CD4-positive, alpha-beta T cell treated with Interleukin-4 for 4 hours (primary cell): ENCODE data around the gene NGB.
"Not testable (repeated sequence)": the region's sequence is repeated elsewhere in the genome, so short reads cannot be mapped to it uniquely, and the experiment has no call there.

Source experiments
- DNase-seq: peaks from one replicate; pipeline ENCODE4 v3.0.0-alpha.2; 2020

Gene NGB, protein sequence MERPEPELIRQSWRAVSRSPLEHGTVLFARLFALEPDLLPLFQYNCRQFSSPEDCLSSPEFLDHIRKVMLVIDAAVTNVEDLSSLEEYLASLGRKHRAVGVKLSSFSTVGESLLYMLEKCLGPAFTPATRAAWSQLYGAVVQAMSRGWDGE

DNA sequence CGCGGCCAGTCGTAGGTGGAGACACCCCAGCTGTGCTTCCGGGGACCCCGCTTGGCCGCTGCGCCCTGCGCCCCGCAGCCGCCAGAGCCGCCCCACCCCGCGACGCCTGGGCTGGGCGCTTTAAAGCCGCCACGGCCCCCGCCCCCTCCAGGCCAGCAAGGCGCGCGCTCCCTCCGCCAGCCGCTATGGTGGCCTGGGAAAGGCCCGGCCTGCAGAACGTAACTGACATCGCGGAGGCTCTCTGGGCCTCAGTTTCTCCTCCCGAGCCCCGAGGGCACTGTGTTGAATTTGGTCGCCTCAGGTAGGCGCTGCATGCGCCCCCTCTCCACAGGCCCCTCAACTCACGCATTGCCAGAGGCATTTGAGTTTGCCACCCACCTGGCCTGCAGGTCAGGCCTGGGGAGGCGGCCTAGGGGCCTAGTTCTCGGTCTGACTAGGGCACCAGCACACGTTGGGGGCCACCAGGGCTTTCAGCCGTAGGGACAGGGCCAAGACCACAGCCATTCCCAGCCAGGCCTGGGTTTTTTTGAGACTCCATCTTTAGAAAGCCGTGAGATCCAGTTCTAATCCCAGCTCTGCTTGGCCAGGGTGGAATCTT lies at the start of gene NGB:
TSS of gene NGB (minus strand) at position 94 of the 598 bp plus-strand sequence. CDS start 269 bp downstream, outside the sequence.
- no peak for DNase-seq

DNA sequence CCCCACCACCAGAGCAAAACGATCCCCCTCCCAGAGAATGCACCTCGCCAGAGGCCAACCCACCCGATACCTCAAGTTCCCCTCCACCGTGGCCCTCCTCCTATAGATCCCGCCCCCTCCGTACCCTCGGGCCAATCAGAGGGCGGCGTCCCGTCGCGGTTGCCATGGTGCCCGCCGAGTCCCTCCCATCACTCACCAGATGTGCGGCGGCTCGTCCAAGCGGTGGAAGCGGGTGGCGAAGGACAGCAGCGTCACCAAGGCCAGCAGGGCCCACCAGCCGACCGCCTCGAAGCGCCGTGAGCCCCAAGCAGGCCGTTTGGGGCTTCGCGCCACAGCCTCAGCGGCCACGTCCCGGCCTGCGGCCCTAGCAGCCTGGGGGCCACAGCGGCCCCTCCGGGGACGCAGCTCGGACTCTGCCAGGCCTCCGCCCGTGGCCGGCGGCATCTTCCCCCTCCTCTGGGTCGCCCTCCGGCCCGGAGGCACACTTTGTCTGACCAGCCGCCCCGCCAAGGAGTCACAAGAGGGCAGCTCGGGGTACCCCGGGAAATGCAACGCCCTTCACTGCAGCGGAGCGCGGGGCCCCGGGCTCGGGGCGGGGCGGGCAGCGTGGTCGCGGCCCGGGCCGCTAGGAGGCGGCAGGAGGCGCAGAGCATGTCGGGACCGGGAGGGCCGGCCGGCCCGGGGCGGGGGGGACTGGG lies 49.4 kb upstream of the NGB start, which contains the start of gene POMT2:
TSS of gene POMT2 (minus strand) at position 646 of the 698 bp plus-strand sequence. CDS start at position 444, 202 bp downstream.
- DNase-seq = peak; percentile 90

DNA sequence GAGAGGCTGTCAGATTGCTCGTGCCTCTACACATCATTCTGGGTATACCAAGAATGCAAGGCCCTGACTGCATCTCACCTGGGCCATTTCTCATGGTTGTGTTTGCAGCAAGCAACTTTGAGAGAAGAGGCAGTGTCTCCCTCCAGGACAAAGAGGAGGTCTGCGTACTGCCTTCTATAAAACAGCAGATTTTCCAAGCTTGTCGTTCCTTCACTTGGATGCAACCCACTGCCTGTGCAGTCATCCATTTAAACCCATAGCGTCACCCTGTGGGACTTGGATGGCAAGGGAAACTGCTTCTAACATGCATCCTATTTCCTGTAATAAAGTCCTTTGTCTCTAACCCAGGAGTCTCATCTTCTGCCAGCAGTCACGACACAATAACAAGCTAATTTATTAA lies 48.4 kb upstream of the NGB start:
- DNase-seq = no peak

DNA sequence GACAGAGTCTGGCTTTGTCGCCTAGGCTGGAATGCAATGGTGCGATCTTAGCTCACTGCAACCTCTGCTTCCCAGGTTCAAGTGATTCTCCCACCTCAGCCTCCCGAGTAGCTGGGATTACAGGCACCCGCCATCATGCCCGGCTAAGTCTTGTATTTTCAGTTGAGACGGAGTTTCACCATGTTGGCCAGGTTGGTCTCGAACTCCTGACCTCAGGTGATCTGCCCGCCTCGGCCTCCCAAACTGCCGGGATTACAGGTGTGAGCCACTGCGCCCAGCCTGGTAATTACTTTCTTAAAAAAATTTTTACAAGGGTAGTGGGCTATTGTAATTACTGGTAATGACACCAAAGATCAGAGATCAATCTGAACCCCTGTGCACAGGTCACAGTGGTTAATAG lies 47.8 kb upstream of the NGB start:
- not testable (repeated sequence) for DNase-seq

DNA sequence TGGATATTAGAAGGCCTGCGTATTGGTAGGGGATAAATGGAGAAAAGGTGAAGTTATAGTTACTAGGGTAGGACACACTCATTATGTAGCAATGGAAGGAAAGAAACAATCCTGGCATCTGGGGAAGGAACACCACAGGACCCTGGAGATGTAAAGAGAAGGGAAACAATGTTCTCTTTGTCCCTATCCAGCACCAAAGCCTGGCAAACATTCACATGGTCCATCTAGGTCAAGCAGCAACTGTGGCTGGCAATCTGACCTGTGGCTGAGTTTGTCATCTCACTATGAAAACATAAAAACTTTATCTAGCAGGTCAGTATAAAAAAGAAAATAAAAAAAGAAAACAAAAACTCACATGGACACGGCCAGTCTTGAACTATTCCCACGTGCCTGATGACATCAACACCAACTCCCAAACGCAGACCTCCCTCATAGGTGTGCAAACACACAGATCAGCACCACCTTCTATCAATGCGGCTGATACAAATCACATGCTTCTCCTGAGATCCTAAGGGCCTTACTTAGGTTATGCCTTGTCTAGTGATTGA lies 47.1 kb upstream of the NGB start:
- no peak for DNase-seq

DNA sequence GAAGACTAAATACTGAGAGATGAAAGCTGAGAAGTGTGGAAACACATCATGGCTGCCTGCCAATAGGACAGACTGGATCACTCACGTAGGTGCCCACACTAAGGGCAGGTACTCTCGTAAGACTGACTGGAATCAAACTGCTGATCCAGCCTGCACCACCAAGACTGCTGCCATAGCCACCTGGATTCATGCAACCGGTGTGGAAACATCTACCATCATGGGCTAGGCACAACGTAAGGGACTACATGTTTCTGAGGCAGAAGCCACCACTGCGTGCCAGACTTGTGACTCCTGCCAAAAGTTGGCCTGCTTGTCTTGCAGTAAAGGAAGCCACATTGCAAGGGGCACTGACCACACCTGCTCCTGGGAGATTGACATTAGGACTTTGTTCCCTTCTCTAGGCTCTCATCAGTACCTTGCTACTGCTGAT lies 45.9 kb upstream of the NGB start:
- no peak for DNase-seq

DNA sequence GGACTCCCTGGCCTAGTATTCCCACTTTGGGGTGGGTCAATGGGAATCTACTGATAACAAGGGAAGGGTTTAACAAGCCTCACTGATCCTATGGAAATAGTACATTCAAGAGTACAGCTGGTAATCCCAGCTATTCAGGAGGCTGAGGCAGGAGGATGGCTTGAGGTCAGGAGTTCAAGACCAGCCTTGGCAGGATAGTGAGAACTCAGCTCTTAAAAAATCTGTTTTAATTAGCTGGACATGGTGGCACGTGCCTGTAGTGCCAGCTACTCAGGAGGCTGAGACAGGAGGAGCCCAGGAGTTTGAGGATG lies 45.1 kb upstream of the NGB start:
- no peak for DNase-seq

DNA sequence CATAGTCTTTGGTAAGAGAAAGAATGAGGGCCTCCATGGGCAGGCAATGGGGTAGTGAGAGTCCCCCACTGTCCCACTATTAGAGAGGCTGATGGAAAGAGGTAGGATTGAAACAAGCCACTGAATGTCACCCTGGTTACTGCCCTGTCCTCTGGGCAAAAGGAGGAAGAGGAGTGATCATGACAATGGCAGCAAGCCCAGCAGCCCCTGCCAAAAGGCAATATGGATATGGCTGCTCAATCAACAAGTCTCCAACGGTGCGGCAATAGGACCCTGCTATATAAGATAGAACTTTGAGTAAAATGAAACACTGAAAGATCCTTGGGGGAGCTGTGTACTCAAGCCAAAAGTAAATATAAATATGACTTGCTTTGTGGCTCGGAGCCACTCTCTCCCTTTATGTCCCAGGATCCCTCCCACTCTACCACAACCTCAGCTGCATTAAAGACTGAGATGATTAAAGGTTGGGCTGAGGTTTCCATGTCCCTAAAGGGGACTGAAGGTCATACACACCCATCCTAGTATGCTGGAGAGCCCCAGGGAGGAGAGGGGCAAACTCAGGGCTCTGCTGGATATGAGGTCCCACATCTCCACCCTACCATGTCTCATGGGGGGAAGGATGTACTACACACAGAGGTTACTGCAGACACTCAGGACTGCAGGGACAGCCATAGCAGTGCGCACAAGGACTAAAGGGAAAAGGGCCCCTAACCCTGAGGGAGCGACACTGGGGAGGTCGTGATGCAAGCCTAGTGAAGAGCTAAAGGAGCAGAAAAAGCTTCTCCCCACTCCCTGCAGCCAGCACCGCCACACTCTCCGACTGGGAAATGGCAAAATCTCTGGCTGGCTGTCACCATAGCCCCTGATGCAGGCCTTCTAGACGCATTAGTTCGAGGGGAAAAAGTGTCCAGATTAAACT lies 43.8 kb upstream of the NGB start:
- no peak for DNase-seq

DNA sequence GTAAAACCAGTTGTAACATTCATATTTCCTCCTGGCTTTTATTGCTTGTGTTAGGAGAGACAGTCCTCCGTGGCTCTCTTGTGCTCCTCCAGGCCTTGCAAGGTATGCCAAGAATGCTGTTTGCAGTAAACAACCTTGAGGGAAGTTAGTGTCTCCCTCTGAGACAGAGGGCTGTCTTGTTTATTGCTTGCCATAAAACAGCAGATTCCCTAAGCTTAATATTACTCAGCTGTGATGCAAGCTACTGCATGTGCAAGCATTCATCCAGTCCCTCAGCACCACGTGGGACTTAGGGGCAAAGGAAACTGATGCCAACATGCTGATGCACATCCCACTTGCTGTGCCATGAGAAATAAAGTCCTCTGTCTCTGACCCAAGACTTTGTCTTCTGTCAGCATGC lies 43.0 kb upstream of the NGB start:
- DNase-seq = no peak

DNA sequence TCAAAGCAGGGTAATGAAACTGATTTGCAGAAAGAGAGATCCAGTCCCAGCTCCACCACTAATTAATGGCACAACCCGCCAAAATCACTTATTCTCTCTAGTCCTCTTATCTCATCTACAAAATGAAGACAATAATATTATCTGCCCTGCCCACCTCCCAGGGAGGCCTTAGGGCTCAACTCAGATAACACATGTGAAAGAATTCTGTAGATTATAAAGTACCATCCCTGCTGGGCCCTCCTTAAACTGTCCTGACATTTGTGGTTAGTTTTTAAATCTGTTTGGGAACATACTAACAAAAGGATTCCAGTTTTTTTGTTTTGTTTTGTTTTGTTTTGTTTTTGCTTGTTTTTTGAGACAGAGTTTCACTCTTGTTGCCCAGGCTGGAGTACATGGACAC lies 42.4 kb upstream of the NGB start:
- DNase-seq = no peak

DNA sequence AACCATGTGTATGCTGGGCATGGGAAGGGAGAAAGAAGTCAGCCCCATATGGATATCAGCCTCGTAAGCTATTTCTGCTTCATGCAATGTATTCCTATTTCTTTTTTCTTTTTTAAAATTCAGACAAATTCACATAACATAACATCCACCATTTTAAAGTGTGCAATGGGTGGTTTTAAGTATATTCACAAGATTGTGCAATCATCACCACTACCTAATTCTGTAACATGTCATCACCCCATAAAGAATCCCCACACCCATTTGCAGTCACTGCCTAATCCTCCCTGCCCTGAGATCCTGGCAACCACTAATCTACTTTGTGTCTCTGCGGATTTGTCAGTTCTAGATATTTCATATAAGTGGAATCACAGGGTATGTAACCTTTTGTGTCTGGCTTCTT lies 40.2 kb upstream of the NGB start:
- DNase-seq = no peak

DNA sequence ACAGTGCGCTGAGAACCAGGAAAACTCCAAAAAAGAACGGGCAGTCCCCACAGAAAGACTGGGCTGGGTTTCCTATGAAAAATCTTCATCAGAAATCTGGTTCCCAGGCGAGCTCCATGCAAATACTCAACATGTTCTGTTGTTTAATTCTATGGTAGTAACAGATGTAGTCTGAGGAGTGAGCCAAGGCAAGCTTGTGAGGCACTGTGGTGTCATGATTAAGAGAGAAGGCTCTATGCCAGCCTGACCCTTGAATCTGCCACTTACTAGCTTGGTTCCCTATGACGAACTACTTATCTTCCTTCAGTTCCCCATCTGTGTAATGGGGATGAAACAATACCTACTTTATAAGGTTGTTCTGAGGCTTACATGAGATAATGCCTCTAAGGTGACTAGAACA lies 39.0 kb upstream of the NGB start:
- no peak for DNase-seq

DNA sequence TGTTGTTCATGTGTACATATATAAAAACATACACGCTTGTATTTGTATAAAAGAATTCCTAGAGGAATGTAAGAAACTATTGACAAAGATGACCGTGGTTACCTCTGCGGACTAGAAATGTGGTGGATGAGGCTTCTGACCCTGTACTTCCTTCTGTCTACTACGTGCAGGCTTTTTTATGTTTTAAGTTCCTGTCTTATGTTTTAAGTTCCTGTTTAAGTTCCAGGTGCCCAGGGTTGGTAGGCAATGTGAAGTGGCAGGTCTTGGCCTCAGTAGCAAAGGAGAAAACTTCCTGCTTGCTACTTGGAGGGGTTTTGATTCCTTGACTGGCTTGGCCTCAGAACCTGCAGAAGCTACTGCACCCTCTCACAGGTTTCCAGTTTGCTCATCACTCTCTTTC lies 38.1 kb upstream of the NGB start:
- no peak for DNase-seq

DNA sequence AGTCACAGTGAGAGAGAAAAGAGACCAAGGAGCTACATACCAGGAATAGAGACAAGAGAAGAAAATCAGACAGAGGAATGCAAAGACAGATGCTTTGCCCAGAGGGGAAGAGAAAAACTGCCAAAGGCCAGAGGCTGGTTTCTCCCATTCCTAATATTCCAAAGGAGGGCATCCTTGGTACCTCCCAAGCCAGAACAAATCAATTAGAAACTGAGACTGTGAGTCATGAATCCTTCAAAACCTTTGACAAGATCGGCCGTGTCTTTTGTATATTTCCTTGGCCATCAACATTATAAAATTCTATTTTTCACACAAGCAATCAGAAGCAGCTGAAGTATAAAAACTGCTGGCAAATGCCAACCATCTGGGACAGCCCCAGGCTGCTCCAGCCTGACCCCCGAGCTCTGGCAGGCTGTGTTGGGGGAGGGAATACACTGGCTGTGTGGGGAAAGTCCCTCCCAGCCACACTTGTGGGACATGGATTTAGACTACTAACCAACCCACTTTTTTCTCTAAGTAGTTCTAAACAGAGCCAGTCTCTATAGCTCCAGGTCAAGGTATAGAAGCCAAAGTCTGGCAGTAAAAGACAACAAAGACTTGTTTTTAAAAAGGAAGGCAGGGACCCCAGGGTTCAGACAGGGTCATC lies 36.0 kb upstream of the NGB start:
- no peak for DNase-seq

DNA sequence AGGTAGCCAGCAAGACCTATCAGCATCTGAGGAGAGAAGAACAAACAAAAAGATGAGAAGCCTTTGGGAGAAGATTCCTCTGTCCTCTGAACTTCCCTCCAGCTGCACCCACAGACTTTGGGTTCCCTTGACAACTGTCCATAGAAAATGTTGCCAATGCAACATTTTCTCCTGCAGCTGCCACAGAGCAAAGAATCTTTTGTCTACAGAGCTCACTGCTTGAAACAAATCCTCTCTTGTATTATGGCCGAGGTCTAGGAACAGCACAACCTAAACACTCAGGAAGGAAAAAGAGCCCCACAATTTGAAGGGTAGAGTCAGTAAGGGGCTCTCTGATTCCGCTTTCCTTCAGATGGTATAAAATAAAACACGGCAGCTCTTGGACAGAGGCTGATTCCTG lies 35.4 kb upstream of the NGB start:
- no peak for DNase-seq

DNA sequence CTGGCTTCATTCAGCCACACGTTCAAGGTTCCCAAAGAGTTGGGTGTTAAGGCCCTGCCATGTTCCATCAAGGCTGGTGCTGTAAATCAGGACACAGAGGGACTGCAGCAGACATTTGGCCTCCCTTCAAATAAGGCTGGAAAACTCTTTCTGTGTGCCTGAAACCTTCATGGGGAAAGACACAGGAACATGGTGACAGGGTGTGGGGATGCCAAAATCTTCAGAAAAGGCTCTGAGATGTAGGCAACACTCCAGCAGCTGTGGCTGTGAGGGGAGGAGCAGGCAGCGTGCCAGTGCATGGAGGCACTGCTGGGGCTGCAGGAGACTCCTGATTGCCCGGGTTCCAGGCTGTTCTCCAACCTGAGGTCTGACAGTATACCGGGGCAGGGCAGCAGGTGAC lies 34.7 kb upstream of the NGB start:
- DNase-seq = no peak

DNA sequence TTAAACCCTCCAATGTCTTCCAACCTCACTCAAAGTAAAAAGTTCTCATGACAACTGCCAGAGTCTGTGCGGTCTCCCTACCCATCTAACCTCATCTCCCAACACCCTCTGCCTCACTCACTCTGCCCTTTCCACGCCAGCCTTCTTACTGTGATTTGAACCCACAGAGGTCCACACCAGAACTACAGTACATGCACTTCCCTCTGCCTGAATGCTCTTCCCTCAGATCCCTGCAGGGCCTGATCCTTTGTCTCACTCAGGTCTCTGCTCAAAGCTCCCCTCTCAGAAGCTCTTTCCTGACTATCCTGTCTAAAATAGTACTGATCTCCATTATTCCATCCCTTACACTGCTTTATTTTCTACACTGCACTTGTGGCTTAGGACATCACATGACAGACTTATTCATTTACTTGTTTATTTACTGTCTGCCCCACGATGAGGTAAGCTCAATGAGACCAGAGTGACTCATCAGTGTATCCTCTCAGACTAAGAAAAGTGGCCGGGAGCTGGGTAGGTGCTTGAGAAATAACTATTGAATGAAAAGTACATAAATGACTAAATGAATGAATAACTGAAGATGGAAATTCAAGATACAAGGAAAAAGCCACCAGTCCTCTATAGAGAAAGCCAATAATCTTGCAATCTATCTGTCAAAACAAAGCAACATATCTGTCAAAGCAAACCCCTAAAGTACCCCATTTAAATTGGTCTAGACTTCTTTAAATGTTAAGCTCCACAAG lies 32.6 kb upstream of the NGB start:
- peak; percentile 39 for DNase-seq

DNA sequence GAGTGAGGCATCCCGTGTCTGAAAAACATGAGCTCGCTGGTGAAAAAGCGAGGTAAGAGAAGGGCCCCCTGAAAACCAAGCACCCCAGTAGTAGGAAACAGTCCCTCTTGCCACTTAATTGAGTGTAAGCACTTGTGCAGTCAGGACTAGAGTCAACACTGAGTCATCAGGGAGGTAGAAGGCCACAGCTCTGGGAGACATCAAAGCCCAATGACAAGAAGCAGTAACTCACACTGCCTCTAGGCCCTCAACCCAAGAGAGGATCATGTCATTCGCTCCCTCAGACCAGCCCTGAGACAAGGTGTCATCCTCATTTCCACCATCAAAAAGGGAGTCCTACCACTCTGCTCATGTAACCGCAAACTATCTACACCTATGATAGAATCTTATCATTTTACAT lies 31.9 kb upstream of the NGB start:
- peak; percentile 35 for DNase-seq

DNA sequence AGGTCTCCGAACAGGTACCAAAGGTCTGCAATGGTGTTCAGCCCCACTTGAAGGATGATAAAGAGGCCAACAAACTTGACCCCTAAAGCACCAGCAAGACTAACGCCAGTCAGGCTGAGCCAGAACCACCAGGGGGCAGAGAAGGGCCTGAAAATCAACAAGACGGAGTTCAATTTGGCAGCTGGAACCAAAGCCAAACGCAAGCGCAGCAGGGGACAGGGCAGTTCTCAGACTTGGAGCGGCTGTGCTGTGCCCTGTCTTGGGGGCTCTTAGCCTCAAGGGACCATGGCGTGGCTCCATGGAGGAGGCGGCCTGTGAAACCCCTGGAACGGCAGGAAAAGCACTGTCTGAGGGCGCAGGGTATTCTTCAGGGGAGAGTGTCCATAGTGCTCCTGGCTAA lies 30.1 kb upstream of the NGB start:
- DNase-seq = peak; percentile 18

DNA sequence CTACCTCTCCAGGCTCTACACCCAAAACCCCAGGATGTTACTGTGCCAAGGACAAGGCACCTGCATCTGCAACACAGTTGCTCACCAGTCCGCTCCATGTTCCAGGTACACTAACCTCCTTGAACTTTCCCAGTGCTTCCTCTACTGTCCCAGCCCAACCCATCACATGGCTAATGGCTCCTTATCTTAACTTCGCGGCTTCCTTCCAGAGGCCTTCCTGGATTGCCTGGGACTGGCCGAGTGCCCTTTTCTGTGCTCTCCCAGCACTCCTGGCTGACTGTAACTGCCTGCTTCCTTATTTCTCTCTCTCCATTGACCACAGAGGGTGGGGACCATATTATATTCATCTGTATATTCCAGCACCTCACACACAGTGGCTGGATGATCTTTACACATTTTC lies 28.8 kb upstream of the NGB start:
- no peak for DNase-seq

DNA sequence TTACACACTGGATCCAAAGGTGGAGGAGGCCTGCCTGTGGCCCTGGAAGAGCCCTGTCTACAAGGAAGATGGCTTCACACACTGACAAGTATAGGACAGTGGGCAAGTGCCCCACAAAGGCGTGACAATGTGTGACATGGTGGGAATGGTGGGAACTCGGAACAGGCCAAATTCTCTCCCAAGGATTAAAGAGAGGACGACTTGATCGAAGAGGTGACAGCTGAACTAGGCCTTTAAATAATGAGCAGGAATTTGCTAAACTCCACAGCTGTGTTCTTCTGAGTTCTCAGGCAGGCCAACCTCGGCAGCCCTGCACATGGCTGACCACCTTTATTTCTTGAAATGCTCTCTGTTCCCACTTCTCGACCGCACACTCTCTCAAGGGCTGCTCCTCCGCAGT lies 25.9 kb upstream of the NGB start:
- DNase-seq = no peak

DNA sequence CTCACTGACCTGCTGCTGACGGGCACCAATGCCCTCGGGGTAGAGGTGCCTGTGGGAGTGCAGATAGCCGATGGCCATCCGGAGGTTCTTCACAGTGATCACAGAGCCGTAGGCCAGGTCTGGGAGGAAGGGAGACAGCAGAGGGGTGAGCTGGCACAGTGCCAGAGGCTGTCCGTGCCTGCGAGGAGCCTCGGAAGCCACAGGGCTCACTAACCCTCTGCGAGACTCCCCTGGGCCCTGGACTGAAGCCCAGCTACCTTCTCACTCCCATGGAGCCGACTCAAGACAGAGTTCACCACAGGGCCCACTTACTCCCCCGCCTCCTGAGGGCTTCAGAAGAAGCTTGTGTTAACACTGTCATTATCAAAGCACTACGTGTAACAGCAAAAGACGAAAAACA lies 25.1 kb upstream of the NGB start:
- DNase-seq = no peak
